HG02840 (cell line): ENCODE results near the gene ZNF784.
"Not testable (repeated sequence)": the region's sequence is repeated elsewhere in the genome, so short reads cannot be mapped to it uniquely, and the experiment has no call there.

Experiments used
- ATAC-seq: cut with Tn5 transposase; IDR thresholded peaks from one replicate; pipeline ENCODE4 v1.9.1; 2021; ENCODE audit warnings: mild to moderate bottlenecking, moderate library complexity, moderate number of reproducible peaks; ENCODE audit not compliant: unreplicated experiment, low FRiP score

ZNF784 gene

GRCh38 chr19:55590617-55591016, 33.7 kb downstream of the ZNF784 start:
- no peak for ATAC-seq

- no peak for ATAC-seq
Measured at GRCh38 chr19:55590109-55590508, 34.3 kb downstream of the ZNF784 start.

- ATAC-seq: no peak
Measured at GRCh38 chr19:55588738-55589137, 35.6 kb downstream of the ZNF784 start.

- no peak for ATAC-seq
Measured at GRCh38 chr19:55586976-55587668, 37.2 kb downstream of the ZNF784 start.

- ATAC-seq: no peak
Measured at GRCh38 chr19:55585658-55586339, 38.6 kb downstream of the ZNF784 start.

GRCh38 chr19:55584871-55585270, 39.5 kb downstream of the ZNF784 start:
- ATAC-seq: no peak

GRCh38 chr19:55583897-55584296, 40.5 kb downstream of the ZNF784 start:
- not testable (repeated sequence) for ATAC-seq

- not testable (repeated sequence) for ATAC-seq
Measured at GRCh38 chr19:55582284-55582683, 42.1 kb downstream of the ZNF784 start.

GRCh38 chr19:55581823-55582223, 42.5 kb downstream of the ZNF784 start:
- ATAC-seq: no peak

GRCh38 chr19:55581145-55581822, 43.1 kb downstream of the ZNF784 start:
- no peak for ATAC-seq

GRCh38 chr19:55580628-55581144, 43.7 kb downstream of the ZNF784 start, which contains the start of gene ZNF579:
ZNF579 (minus strand) TSS chr19:55580848; CDS start chr19:55579639, 1,209 bp downstream.
- ATAC-seq: peak; percentile 58

GRCh38 chr19:55579766-55580621, 44.4 kb downstream of the ZNF784 start:
- ATAC-seq: no peak

GRCh38 chr19:55578761-55579747, 45.3 kb downstream of the ZNF784 start:
- no peak for ATAC-seq

GRCh38 chr19:55578031-55578760, 46.2 kb downstream of the ZNF784 start:
- ATAC-seq: no peak

GRCh38 chr19:55576746-55577145, 47.6 kb downstream of the ZNF784 start:
- no peak for ATAC-seq

- not testable (repeated sequence) for ATAC-seq
Measured at GRCh38 chr19:55573929-55574328, 50.4 kb downstream of the ZNF784 start.
